K562 (cell line): ENCODE results near the gene RPL7L1.

ENCODE experiments used
- FOXP4 ChIP-seq: sonication (generic); formaldehyde crosslinking; IDR thresholded peaks from 2 replicates; pipeline ENCODE4 v1.8.0; 2022; ENCODE audit warnings: mild to moderate bottlenecking, missing genetic modification reagents, borderline replicate concordance
- NFE2L1 ChIP-seq: fragments of 450-650 bp; IDR thresholded peaks from 2 replicates; pipeline ENCODE4 v1.6.1; 2016; ENCODE audit warnings: missing genetic modification characterization, low read depth, mild to moderate bottlenecking, missing compliant biosample characterization, moderate library complexity, borderline replicate concordance
- NFIC ChIP-seq: fragments of 450-650 bp; IDR thresholded peaks from 2 replicates; pipeline ENCODE4 v1.6.1; 2017; ENCODE audit warnings: mild to moderate bottlenecking, inconsistent platforms
- PHF8 ChIP-seq: fragments of 200-600 bp; sonication (generic); IDR thresholded peaks from 2 replicates; pipeline ENCODE4 v1.6.1; 2012; ENCODE audit warnings: mixed run types, mild to moderate bottlenecking, inconsistent platforms, low read length, moderate library complexity, borderline replicate concordance
- SMAD1 ChIP-seq: fragments of 150-350 bp; IDR thresholded peaks from 2 replicates; pipeline ENCODE4 v1.6.1; 2014; ENCODE audit warnings: low read length, low read depth; ENCODE audit not compliant: partially characterized antibody
- SMC3 ChIP-seq: conservative IDR thresholded peaks from 2 replicates; pipeline ENCODE4 v1.6.1; 2011; ENCODE audit warnings: low read depth, low read length, improper control_type of control experiment; ENCODE audit not compliant: insufficient read depth
- TEAD4 ChIP-seq, 2 experiments: sonication (generic) in 1 of 2; formaldehyde crosslinking in 1 of 2; IDR thresholded peaks; 2 replicates each; pipeline versions ENCODE4 v1.6.1 to v1.8.0; 2012 to 2022; ENCODE audit warnings: borderline replicate concordance in 1 of 2, inconsistent platforms in 1 of 2, low read length in 1 of 2, mild to moderate bottlenecking in 1 of 2, missing genetic modification reagents in 1 of 2
- ZNF75A ChIP-seq: fragments of 450-650 bp; formaldehyde crosslinking; IDR thresholded peaks from 2 replicates; pipeline ENCODE4 v1.4.0; 2020; ENCODE audit warnings: mild to moderate bottlenecking

GRCh38 chr6:42841844-42842584 lies 37.4 kb upstream of the RPL7L1 start:
- TF ChIP-seq SMC3, result no peak
- TF ChIP-seq PHF8, result no peak
- TF ChIP-seq FOXP4 (CRISPR knock-in tag), result no peak
- TF ChIP-seq NFE2L1 (tag), result no peak
- TF ChIP-seq NFIC, result no peak
- TF ChIP-seq TEAD4 (IDR thresholded peaks at IDR 0.05; ENCODE audit: low read length), result no peak
- no peak for TF ChIP-seq TEAD4 (CRISPR knock-in tag; IDR thresholded peaks at IDR 0.05; ENCODE audit: borderline replicate concordance)
- TF ChIP-seq SMAD1, result no peak
- no peak for TF ChIP-seq ZNF75A (CRISPR knock-in tag)
